Natural killer cell treated with Interleukin-12 subunit alpha and Interleukin-12 subunit beta and Interleukin-15 and Interleukin-18, amount 100 ng/mL, for 72 hours (primary cell): ENCODE data around the gene RPL39L. TPM values are rescaled to one million over a fixed set of nuclear protein-coding genes. Genes with fewer than 3 reads are reported as not detected.

ENCODE experiments used
- ATAC-seq, 2 donors: fragments of 150-1000 bp; cut with Tn5 transposase in 1 of 2; sonication (Bioruptor Pico), chemical (Tn5 transposase) in 1 of 2; 2 replicates each; pipeline ENCODE4 v1.10.0; 2021
- DNase-seq: peaks from one replicate; pipeline ENCODE4 v3.0.0; 2022; ENCODE audit warnings: low spot score
- H3K27ac Mint-ChIP-seq, 2 donors: 1 replicate in 1 of 2; 2 replicates in 1 of 2; pipeline ENCODE4 v1.8.0; 2022; ENCODE audit warnings: mixed read lengths in 2 of 2, mild to moderate bottlenecking in 1 of 2, moderate library complexity in 1 of 2
- H3K27me3 Mint-ChIP-seq, 2 donors: 1 replicate in 1 of 2; 2 replicates in 1 of 2; pipeline ENCODE4 v1.8.0; 2022; ENCODE audit warnings: mixed read lengths in 2 of 2
- H3K36me3 Mint-ChIP-seq: one replicate; pipeline ENCODE4 v1.8.0; 2022; ENCODE audit warnings: mixed read lengths
- H3K4me1 Mint-ChIP-seq, 2 donors: 1 replicate in 1 of 2; 2 replicates in 1 of 2; pipeline ENCODE4 v1.8.0; 2022; ENCODE audit warnings: low read depth in 2 of 2, mixed read lengths in 2 of 2, mild to moderate bottlenecking in 1 of 2
- H3K4me3 Mint-ChIP-seq: one replicate; pipeline ENCODE4 v1.8.0; 2022; ENCODE audit warnings: mixed read lengths
- H3K9me3 Mint-ChIP-seq: 2 replicates; pipeline ENCODE4 v1.8.0; 2022; ENCODE audit warnings: mixed read lengths
- total RNA-seq, 2 donors: library from RNA; stranded (reverse); gene quantifications; one replicate each; pipeline ENCODE4 v1.2.3, GENCODE V29; 2022

RPL39L gene
- total RNA-seq, 2 donors from 2014 or later, result 6.3 to 9.2 TPM

DNA sequence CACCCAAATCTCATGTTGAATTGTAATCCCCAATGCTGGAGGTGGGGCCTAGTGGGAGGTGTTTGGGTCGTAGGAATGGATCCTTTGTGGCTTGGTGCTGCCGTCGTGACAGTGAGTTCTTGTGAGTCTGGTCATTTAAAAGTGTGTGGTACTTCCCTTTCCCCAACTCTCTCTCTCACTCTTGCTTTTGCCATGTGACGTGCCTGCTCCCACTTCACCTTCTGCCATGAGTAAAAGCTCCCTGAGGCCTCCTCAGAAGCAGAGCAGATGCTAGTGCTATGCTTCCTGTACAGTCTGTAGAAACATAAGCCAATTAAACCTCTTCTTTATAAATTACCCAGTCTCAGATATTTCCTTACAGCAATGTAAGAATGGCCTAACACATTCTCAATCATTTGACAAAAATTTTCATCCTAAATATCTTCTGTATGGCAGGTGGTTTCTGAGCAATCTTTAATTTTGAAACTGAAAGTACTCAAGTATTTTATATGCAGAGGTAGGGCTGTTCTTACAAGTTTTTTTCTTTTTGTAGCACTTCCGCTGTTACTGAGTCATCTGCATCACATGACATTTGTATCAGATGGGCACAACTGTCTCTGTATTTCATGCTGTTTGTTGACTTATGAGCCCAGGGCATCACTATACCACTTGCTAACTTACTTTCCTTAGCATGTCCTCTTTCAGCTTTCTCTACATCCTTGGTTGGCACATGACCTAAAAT is 8.8 kb downstream of the RPL39L start:
- Mint-ChIP-seq H3K27me3 (no peaks in the 10 kb centered on the region), H3K27ac (peak overlapping the region; percentile 98), H3K4me3 (peak overlapping the region; percentile 90), H3K36me3 (peaks cover 17% of the 10 kb centered on the region), H3K4me1 (peaks cover 31 to 44% of the 10 kb centered on the region in 2 donors), H3K9me3 (peaks cover 10% of the 10 kb centered on the region)
- ATAC-seq (peak; percentile 97 to 98), DNase-seq (peak; percentile 74)

DNA sequence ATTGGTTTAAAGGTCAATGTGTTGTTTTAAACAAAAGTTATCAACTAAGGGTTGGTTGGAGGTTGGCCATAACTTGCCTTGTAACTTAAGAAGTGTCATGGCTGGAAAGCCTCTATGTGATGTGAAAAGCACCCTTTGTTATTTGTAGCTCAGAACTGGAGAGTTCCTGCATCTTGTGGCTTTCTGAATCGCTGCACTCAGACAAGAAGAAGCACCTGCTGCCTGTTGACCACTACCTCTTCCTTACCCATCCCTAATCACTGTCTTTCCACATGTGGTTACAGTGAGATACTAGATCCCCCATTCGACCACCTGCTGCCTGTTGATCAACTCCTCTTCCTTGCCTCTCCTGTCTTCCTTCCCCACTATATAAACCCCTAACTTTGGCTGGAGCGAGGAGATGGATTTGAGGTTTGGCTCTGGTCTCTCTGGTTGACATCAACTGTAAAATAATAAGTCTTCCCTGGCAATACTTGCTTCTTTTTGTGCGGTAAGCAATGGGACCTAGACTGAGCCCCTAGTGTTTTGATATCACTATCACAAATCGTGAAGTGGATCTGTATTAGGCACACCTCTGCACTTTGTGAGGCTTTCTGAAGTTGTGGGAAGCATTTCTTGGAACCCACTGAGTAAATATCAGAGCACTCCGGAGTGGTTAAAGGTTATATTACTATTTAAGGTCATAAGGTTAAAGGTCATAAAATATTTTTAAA is 13.8 kb downstream of the RPL39L start:
- no peak for DNase-seq
- no peak overlapping the region for H3K27ac Mint-ChIP-seq
- ATAC-seq, result no peak
- H3K4me3 Mint-ChIP-seq, result no peak overlapping the region
- H3K9me3 Mint-ChIP-seq, result peaks cover 5% of the 10 kb centered on the region
- peaks cover 6% of the 10 kb centered on the region for H3K36me3 Mint-ChIP-seq
- peaks cover 12 to 20% of the 10 kb centered on the region in 2 donors for H3K4me1 Mint-ChIP-seq
- H3K27me3 Mint-ChIP-seq, result no peaks in the 10 kb centered on the region

DNA sequence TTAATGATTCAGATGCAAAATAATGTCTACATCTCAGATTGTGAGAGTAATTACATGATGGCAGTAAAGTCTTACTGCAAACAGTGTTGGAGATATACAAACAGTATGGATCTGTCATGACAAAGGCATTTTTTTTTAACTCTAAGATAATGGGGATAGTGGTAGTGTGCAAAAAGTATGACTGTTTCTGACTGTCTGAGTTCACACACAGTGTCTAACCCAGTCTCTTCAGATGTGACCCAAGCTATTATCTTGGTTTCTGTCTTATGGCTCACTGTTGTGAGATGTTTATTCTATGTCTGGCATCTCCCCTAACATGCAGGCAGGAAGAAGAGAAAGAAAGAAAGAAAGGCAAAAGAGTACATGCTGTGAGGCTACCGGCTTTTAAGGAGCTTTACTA is 17.0 kb downstream of the RPL39L start:
- no peaks in the 10 kb centered on the region for H3K9me3 Mint-ChIP-seq
- H3K27ac Mint-ChIP-seq, result no peak overlapping the region
- ATAC-seq (no peak), DNase-seq (no peak)
- no peaks in the 10 kb centered on the region for H3K27me3 Mint-ChIP-seq
- no peaks in the 10 kb centered on the region for H3K36me3 Mint-ChIP-seq
- H3K4me3 Mint-ChIP-seq, result no peak overlapping the region
- H3K4me1 Mint-ChIP-seq, result peaks cover 0 to 4% of the 10 kb centered on the region in 2 donors

DNA sequence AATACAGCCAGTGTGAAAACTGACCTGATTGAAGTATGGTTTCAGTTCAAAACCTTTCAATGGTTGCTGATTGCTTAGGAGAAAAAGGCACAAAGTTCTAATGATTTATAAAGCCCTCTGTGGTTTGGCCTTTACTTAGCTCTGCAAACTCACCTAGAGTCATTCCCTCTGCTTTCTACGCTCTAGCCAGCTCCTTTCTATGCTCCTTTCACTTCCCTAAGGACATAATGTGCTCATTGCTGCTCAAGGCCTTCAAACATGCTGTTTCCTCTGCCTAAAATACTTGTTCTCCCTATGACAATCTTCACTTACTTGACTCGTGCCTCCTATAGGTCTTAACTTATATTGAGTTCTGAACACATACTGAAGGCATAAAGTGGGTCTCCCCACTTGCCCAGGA is 19.0 kb downstream of the RPL39L start:
- Mint-ChIP-seq H3K4me3 (no peak overlapping the region), H3K4me1 (peaks cover 0 to under 1% of the 10 kb centered on the region in 2 donors), H3K36me3 (no peaks in the 10 kb centered on the region), H3K9me3 (no peaks in the 10 kb centered on the region), H3K27me3 (no peaks in the 10 kb centered on the region), H3K27ac (no peak overlapping the region)
- DNase-seq (no peak), ATAC-seq (no peak)

DNA sequence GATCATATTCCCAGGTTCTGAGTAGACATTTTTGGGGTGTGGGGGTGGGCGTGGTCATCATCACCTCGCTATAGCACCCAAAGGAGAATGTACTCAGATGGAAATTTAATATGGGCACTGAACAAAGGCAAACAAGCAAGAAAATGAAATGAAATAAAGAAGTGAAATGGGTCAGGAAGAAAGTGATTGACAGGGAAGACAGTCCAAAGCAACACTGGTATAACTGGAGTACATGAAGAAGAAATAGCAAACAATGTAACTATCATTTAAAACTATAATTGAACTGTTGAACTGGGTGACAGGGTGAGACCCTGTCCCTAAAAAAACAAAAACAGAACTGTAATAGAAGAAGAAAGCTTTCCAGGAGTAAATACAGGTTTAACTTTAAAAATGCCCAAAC is 24.8 kb downstream of the RPL39L start:
- Mint-ChIP-seq H3K4me1 (peaks cover 0 to 7% of the 10 kb centered on the region in 2 donors), H3K9me3 (no peaks in the 10 kb centered on the region), H3K36me3 (no peaks in the 10 kb centered on the region), H3K4me3 (no peak overlapping the region), H3K27ac (no peak overlapping the region), H3K27me3 (peaks cover 0 to 3% of the 10 kb centered on the region in 2 donors)
- DNase-seq, result no peak
- no peak for ATAC-seq

DNA sequence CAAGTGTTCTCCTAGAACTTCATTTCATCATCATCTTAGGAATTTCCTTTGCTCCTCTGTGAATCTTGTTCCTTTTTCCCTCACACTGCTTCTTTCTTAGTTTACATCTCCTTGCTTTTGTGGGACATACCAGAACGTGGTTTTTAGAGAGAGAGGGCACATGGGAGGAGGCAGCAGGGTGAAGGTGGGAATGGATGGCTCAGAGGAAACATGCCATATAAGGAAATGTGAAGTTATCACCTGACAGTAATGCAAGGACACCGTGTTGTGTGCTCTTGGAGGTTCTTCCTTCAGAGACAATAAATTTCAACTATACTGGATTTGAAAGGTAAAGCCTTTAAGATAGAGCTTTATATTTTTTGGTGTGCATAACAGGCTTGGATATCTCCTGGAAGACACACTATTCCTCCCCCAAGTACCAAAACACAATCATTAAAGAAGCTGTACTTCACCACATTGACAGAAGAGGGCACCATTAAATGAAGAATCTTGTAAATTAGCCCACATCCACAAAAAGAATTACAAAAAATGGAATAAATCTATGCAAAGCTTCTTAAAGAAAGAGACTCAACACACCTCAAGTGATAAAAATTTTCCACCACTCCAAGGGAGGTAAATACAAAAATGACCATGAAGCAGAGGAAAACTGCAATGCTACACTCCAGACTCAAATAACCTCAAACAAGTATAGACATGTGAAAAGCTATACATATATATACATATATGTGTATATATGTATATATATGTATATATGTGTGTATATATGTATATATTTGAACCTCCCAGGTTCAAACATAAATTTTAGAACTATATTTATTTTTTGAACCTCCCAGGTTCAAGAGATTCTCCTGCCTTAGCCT is 26.1 kb downstream of the RPL39L start:
- Mint-ChIP-seq H3K4me1 (peaks cover 0 to 7% of the 10 kb centered on the region in 2 donors), H3K9me3 (no peaks in the 10 kb centered on the region), H3K27ac (peak overlapping the region in 1 of 2 donors; percentile 61), H3K36me3 (no peaks in the 10 kb centered on the region), H3K27me3 (peaks cover 0 to 3% of the 10 kb centered on the region in 2 donors), H3K4me3 (no peak overlapping the region)
- ATAC-seq, result no peak
- DNase-seq, result no peak

DNA sequence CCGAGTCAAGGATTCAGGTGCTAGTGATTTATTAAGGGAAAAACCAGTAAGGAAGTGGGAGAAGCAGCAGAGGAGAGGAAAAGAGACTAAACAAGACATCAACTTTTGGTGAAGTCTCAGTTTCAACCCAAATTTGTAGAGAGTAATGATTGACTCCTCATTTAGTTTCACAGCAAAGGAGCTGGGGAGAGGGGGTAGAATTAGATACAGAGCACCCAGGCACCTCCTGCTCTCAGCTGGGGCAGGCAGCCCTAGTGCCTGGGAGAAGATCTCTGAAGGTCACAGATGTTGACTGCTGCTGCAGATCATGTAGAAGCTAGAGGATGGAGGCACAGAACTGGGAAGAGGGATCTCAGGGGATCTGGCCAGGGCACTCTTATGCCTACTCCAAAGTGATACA is 29.1 kb downstream of the RPL39L start:
- Mint-ChIP-seq H3K27ac (no peak overlapping the region), H3K4me3 (no peak overlapping the region), H3K27me3 (peaks cover 10 to 17% of the 10 kb centered on the region in 2 donors), H3K9me3 (no peaks in the 10 kb centered on the region), H3K36me3 (no peaks in the 10 kb centered on the region), H3K4me1 (peaks cover 6 to 10% of the 10 kb centered on the region in 2 donors)
- DNase-seq (no peak), ATAC-seq (no peak)

DNA sequence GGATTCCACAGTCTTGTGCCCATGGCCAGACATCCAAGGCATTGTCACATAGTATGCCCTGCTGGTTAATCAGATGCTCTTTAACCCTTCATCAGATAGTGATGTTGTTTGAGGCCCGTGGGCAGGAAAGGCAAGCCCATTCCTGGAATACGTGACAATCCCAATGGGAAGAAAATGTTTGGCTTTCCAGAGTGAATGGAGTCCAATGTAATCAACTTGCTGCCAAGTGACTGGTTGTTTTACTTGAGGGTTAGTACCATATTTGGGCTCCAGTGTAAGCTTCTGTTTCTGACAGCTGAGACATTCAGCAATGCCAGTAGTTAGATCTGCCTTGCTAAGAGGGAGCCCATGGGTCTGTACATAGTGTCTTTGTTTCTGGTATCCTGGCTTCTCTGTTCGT is 31.3 kb downstream of the RPL39L start:
- H3K4me3 Mint-ChIP-seq, result no peak overlapping the region
- H3K9me3 Mint-ChIP-seq, result no peaks in the 10 kb centered on the region
- peaks cover 16 to 19% of the 10 kb centered on the region in 2 donors for H3K4me1 Mint-ChIP-seq
- DNase-seq (no peak), ATAC-seq (no peak)
- H3K36me3 Mint-ChIP-seq, result no peaks in the 10 kb centered on the region
- H3K27me3 Mint-ChIP-seq, result peaks cover 10 to 24% of the 10 kb centered on the region in 2 donors
- no peak overlapping the region for H3K27ac Mint-ChIP-seq

DNA sequence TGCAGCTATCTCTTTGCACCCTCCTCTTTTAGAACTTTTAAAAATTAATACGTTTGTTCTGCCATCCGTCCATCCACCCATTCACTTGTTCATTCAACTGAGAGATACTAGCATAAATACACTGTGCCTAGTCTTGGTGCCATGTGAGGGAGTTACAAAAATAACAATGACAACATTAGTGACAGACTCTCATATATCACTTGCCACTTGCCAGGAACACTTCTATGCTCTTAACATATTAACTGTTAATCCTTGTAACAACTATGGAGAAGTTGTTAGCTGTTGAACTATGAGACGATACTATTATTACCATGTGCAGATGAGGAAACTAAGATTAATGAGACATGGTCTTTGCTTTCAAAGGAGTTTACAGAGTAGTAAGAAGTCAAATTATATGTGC is 33.6 kb downstream of the RPL39L start:
- DNase-seq (no peak), ATAC-seq (no peak)
- Mint-ChIP-seq H3K4me1 (peaks cover 23 to 31% of the 10 kb centered on the region in 2 donors), H3K36me3 (no peaks in the 10 kb centered on the region), H3K27me3 (peaks cover 10 to 24% of the 10 kb centered on the region in 2 donors), H3K27ac (peak overlapping the region in 1 of 2 donors; percentile 9), H3K9me3 (no peaks in the 10 kb centered on the region), H3K4me3 (no peak overlapping the region)

DNA sequence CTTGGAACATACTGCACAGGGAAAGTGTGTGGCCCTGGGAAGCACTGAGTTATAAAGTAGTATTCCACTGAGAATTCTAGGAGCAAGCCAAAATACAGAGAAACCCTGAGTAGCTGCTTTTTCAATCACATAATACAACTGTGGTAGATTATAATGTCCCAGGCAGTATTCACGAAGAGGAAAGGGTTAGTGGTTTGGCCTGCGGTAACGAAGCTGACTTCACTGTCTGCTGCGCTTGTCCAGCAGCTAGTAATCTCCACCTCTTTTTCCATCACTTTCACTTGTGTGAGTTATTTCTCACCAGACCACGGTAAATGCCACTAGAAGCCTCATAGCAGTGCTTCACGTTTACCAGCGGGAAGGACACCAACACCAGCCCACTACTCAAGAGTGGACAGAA is 34.4 kb downstream of the RPL39L start:
- Mint-ChIP-seq H3K4me3 (no peak overlapping the region), H3K27ac (peak overlapping the region in 1 of 2 donors; percentile 9), H3K9me3 (no peaks in the 10 kb centered on the region), H3K4me1 (peaks cover 23 to 31% of the 10 kb centered on the region in 2 donors), H3K27me3 (peaks cover 10 to 22% of the 10 kb centered on the region in 2 donors), H3K36me3 (no peaks in the 10 kb centered on the region)
- ATAC-seq (peak; percentile 84 to 87), DNase-seq (peak; percentile 81)

DNA sequence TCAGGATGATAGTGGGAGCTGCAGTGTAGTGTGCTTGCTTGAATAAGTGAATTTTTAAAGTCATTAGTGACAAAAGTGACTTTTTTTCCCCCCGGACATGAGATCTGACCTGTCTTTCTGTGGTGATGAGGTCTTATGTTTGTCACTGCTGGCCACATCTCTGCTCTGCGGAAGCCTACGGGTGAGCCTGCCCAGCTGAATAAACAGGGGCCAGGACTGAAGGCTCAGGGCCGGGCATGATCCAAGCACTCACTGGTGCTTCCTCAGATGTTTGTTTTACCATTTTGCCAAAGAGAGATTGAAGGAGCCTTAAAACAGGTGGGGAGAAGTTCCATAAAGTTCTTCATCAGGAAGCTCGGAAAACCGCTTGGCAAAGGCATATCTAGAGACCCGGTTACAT is 35.0 kb downstream of the RPL39L start:
- ATAC-seq (no peak), DNase-seq (no peak)
- Mint-ChIP-seq H3K27me3 (peaks cover 10 to 21% of the 10 kb centered on the region in 2 donors), H3K27ac (no peak overlapping the region), H3K36me3 (no peaks in the 10 kb centered on the region), H3K9me3 (no peaks in the 10 kb centered on the region), H3K4me1 (peaks cover 23 to 31% of the 10 kb centered on the region in 2 donors), H3K4me3 (peak overlapping the region; percentile 16)

DNA sequence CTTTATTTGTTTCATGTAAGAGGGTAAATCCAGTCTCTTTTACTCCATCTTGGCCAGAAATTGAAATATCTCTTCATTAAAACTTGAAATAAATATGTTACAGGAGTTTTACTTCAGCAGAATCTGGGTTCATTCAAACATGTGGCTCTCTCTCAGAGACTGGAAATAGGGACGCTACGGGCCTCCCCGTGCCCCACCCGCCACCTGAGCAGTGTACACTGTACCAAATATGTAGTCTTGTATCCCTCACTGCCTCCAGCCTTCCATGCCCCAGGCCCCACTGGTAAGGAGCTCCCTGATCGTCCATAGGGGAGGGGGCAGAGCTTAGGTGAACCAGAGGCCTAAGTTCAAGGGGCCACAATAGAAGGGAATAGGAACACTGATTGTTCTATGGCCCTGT is 36.0 kb downstream of the RPL39L start:
- Mint-ChIP-seq H3K4me3 (no peak overlapping the region), H3K9me3 (no peaks in the 10 kb centered on the region), H3K4me1 (peaks cover 23 to 39% of the 10 kb centered on the region in 2 donors), H3K27me3 (peaks cover 10 to 21% of the 10 kb centered on the region in 2 donors), H3K27ac (no peak overlapping the region), H3K36me3 (no peaks in the 10 kb centered on the region)
- ATAC-seq (no peak), DNase-seq (no peak)

DNA sequence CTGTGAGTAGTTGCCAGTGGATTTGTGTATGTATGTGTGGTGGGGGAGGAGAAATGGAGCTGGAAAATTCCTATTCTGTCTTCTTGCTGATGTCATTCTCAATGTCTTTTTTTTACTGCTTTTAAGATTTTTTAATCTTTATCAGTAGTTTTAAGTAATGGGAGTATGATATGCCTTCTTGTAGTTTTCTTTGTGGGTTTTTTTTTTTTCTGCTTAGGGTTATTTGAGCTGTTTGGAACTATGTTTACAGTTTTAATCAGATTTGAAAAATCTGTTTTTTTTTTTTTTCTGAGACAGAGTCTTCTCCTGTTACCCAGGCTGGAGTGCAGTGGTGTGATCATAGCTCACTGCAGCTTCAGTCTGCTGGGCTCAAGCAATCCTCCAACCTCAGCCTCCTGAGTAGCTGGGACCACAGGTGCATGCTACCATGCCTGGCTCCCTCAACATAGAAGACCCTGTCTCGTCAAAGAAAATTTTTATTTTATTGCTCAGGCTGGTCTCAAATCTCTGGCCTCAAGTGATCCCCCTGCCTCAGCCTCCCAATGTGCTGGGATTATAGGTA is 37.1 kb downstream of the RPL39L start:
- Mint-ChIP-seq H3K27ac (peak overlapping the region in 1 of 2 donors; percentile 42), H3K4me3 (peak overlapping the region; percentile 60), H3K4me1 (peaks cover 29 to 40% of the 10 kb centered on the region in 2 donors), H3K27me3 (peaks cover 10 to 23% of the 10 kb centered on the region in 2 donors), H3K36me3 (peaks cover 7% of the 10 kb centered on the region), H3K9me3 (peaks cover 5% of the 10 kb centered on the region)
- ATAC-seq (no peak), DNase-seq (no peak)
